GM23248 (cell line): ENCODE data around the gene MORN1. TPM values are rescaled to one million over a fixed set of nuclear protein-coding genes. Genes with fewer than 3 reads are reported as not detected.

Experiments used
- DNase-seq: peaks from one replicate; pipeline ENCODE4 v3.0.0-alpha.2; 2015
- H2AFZ ChIP-seq: fragments of 200-600 bp; sonication (generic); 2 replicates; pipeline ENCODE4 v1.6.1; 2016; ENCODE audit warnings: antibody characterized with exemption
- H3F3A ChIP-seq: fragments of 200-600 bp; sonication (generic); 2 replicates; pipeline ENCODE4 v1.6.1; 2016; ENCODE audit warnings: mild to moderate bottlenecking, antibody characterized with exemption, mixed run types; ENCODE audit not compliant: insufficient read depth
- H3K27ac ChIP-seq: fragments of 200-600 bp; sonication (generic); 2 replicates; pipeline ENCODE4 v1.5.1; 2016; ENCODE audit warnings: mild to moderate bottlenecking
- H3K27me3 ChIP-seq: fragments of 200-600 bp; sonication (generic); replicated peaks from 2 replicates; pipeline ENCODE4 v1.6.1; 2016; ENCODE audit warnings: mild to moderate bottlenecking; ENCODE audit not compliant: insufficient read depth
- H3K36me3 ChIP-seq: fragments of 200-600 bp; sonication (generic); 2 replicates; pipeline ENCODE4 v1.6.1; 2016; ENCODE audit warnings: low read depth, mild to moderate bottlenecking
- H3K4me1 ChIP-seq: fragments of 200-600 bp; sonication (generic); 2 replicates; pipeline ENCODE4 v1.6.1; 2016; ENCODE audit warnings: mild to moderate bottlenecking; ENCODE audit not compliant: insufficient read depth
- H3K4me2 ChIP-seq: fragments of 200-600 bp; sonication (generic); one replicate; pipeline ENCODE4 v1.6.1; 2016; ENCODE audit warnings: mild to moderate bottlenecking; ENCODE audit not compliant: unreplicated experiment
- H3K4me3 ChIP-seq: fragments of 200-600 bp; sonication (generic); 2 replicates; pipeline ENCODE4 v1.5.1; 2016; ENCODE audit warnings: mild to moderate bottlenecking
- H3K79me2 ChIP-seq: fragments of 200-600 bp; sonication (generic); 2 replicates; pipeline ENCODE4 v1.6.1; 2016; ENCODE audit warnings: mild to moderate bottlenecking; ENCODE audit not compliant: insufficient read depth
- H3K9ac ChIP-seq: fragments of 200-600 bp; sonication (generic); 2 replicates; pipeline ENCODE4 v1.6.1; 2016; ENCODE audit warnings: mild to moderate bottlenecking
- H3K9me2 ChIP-seq: fragments of 200-600 bp; sonication (generic); 2 replicates; pipeline ENCODE4 v1.6.1; 2016; ENCODE audit warnings: mixed run types, mild to moderate bottlenecking, moderate library complexity; ENCODE audit not compliant: insufficient read depth
- H3K9me3 ChIP-seq: fragments of 200-600 bp; sonication (generic); one replicate; pipeline ENCODE4 v1.6.1; 2017; ENCODE audit warnings: low read depth
- H4K20me1 ChIP-seq: fragments of 200-600 bp; sonication (generic); 2 replicates; pipeline ENCODE4 v1.6.0; 2016; ENCODE audit not compliant: insufficient read depth
- EZH2 ChIP-seq: fragments of 200-600 bp; sonication (generic); IDR thresholded peaks from 2 replicates; pipeline ENCODE4 v1.6.1; 2018; ENCODE audit warnings: antibody characterized with exemption, mild to moderate bottlenecking; ENCODE audit not compliant: insufficient read depth, poor library complexity, severe bottlenecking
- EZH2phosphoT487 ChIP-seq: fragments of 200-600 bp; sonication (generic); IDR thresholded peaks from 2 replicates; pipeline ENCODE4 v1.6.1; 2018; ENCODE audit warnings: antibody characterized with exemption, moderate library complexity, mild to moderate bottlenecking, low read depth; ENCODE audit not compliant: insufficient read depth
- WGBS, 2 experiments: methylation state at CpG; one replicate each; pipeline ENCODE4 v1.1.6; 2015 to 2017; ENCODE audit warnings: low lambda C conversion rate in 2 of 2, low coverage in 1 of 2; ENCODE audit errors: missing lambda C conversion rate in 2 of 2; 5-methylcytosine and 5-hydroxymethylcytosine counted together
- in situ Hi-C: fragments of 300-500 bp; cut with MboI; formaldehyde crosslinking; loops from 2 replicates; pipeline ENCODE4 v1.15.0; 2020
- polyA plus RNA-seq: library from polyadenylated mRNA; unstranded; fragments of >200 nt; fragmentation: Nextera tagmentation; extraction: Ambion mirVana; gene quantifications from 2 replicates; pipeline ENCODE4 v1.2.1, GENCODE V29; 2016
- total RNA-seq: library from RNA; depleted of rRNA; stranded (reverse); fragments of >200 nt; shearing (Covaris generic); gene quantifications from 2 replicates; pipeline ENCODE4 v1.2.3, GENCODE V29; 2014

MORN1 gene
- total and polyA plus RNA-seq, 2 experiments from 2014 or later = 7.2 to 8.8 TPM

DNA sequence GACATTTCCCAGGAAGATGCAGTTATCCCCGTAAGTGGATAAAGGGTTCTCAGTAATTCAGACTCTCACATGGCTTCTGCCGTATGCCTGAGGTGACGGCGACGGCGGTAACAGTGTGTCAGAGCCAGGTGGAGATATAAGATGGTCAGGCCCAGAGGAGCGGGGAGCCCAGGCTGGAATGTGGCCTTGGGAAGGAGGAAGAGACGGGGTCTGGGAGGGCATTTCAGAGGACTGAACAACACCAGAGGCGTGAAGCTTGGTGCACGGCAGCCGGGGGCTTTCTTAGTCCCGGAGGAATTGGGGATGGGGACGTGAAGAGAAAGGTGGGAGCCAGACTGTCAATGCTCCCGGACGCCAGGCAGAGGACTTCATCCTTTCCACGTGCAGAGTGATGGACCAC is 1.3 kb upstream of the MORN1 start:
- in situ Hi-C loops = no loop called here
- peaks cover 11% of the 10 kb centered on the region for H3K4me1 ChIP-seq
- H3K9me3 ChIP-seq = no peaks in the 10 kb centered on the region
- no peak overlapping the region for H2AFZ ChIP-seq
- peak overlapping the region; percentile 39; the same call in 1 of the 2 replicates for H3K27ac ChIP-seq
- peak overlapping the region; percentile 85 for H3K4me3 ChIP-seq
- H3F3A ChIP-seq = no peaks in the 10 kb centered on the region
- no peaks in the 10 kb centered on the region for H4K20me1 ChIP-seq
- TF ChIP-seq EZH2phosphoT487 (no peak), EZH2 (no peak)
- H3K9me2 ChIP-seq = no peaks in the 10 kb centered on the region
- peak; percentile 35 for DNase-seq
- H3K4me2 ChIP-seq = peak overlapping the region; percentile 98
- WGBS, 2 experiments = 27 to 34% methylated on average over 16 of the region's 16 CpGs
- H3K9ac ChIP-seq = peak overlapping the region; percentile 89
- no peaks in the 10 kb centered on the region for H3K27me3 ChIP-seq
- peaks cover 74% of the 10 kb centered on the region for H3K79me2 ChIP-seq
- peaks cover under 1% of the 10 kb centered on the region; the same call in 1 of the 2 replicates for H3K36me3 ChIP-seq

DNA sequence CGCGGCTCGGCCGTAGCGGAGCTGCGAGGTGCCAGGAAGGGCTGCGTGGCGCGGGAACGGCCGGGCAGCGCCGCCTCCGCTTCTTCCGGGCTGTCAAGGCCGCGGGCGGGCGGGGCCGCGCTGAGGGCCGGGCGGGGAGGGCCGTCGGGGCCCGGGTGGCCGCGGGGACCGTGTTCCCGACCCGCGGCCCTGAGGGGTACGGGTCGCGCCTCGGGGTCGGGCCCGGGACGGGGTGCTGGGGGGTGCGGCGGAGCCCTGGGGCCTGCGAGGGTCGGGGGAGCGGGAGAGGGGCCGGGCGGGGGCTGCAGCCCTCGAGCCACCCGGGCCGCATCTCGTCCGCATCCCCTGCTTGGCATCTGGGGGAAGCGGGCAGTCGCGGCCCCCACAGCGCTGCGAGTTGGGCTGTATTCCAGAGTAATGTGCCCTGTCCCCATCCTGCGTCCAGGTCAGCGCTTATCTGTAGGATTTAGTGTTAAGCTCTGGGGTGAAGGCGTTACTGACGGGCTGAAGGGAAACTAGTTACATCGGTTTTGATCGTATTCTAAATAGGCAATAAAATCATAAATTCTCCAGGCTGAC is 666 bp upstream of the MORN1 start:
- no peak for TF ChIP-seq EZH2phosphoT487
- no peak for TF ChIP-seq EZH2
- in situ Hi-C loops = no loop called here
- H4K20me1 ChIP-seq = no peaks in the 10 kb centered on the region
- H3K9ac ChIP-seq = peak overlapping the region; percentile 89
- peak; percentile 47 for DNase-seq
- H3K4me1 ChIP-seq = peaks cover 11% of the 10 kb centered on the region
- no peaks in the 10 kb centered on the region for H3K9me2 ChIP-seq
- no peaks in the 10 kb centered on the region for H3K27me3 ChIP-seq
- peak overlapping the region; percentile 85 for H3K4me3 ChIP-seq
- peaks cover 67% of the 10 kb centered on the region for H3K79me2 ChIP-seq
- 1% methylated on average over 25 to 31 of the region's 62 CpGs for WGBS, 2 experiments
- peak overlapping the region; percentile 39; the same call in 1 of the 2 replicates for H3K27ac ChIP-seq
- H3K9me3 ChIP-seq = no peaks in the 10 kb centered on the region
- no peaks in the 10 kb centered on the region for H3F3A ChIP-seq
- H3K36me3 ChIP-seq = no peaks in the 10 kb centered on the region; the same call in 1 of the 2 replicates
- peak overlapping the region; percentile 98 for H3K4me2 ChIP-seq
- H2AFZ ChIP-seq = no peak overlapping the region

DNA sequence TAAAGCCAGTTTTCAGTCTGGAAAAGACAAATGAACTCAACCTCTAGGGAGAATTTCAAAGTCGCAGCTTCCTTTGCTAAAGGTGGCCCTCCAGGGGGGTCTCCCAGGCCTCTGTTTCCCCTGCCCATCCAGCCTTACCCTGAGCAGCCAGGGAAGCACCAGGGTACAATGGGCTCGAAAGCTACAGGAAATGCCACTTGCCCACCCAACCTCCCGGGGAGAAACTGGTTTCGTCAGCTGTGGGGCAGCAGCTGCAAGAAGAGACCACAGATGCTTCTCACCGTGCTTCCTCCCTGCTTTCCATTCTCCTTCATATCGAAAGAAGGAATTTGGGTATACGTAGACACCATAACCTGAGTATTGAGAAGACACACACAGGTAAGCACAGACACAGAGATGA is 1.7 kb downstream of the MORN1 start:
- H3K9me2 ChIP-seq = no peaks in the 10 kb centered on the region
- 0 out of 2 replicates have a peak overlapping the region, but pooled peaks have one; percentile 14 for H3K9ac ChIP-seq
- no peaks in the 10 kb centered on the region; the same call in 1 of the 2 replicates for H3K36me3 ChIP-seq
- no peak overlapping the region for H3K4me3 ChIP-seq
- no peaks in the 10 kb centered on the region for H3K27me3 ChIP-seq
- H4K20me1 ChIP-seq = no peaks in the 10 kb centered on the region
- no peak for DNase-seq
- no peaks in the 10 kb centered on the region for H3F3A ChIP-seq
- in situ Hi-C loops = no loop called here
- WGBS, 2 experiments = 91% methylated on average over 7 of the region's 7 CpGs
- H3K9me3 ChIP-seq = no peaks in the 10 kb centered on the region
- H2AFZ ChIP-seq = no peak overlapping the region
- H3K4me1 ChIP-seq = peaks cover 11% of the 10 kb centered on the region
- TF ChIP-seq EZH2phosphoT487 (no peak), EZH2 (no peak)
- no peak overlapping the region for H3K4me2 ChIP-seq
- H3K79me2 ChIP-seq = peaks cover 44% of the 10 kb centered on the region
- no peak overlapping the region for H3K27ac ChIP-seq

DNA sequence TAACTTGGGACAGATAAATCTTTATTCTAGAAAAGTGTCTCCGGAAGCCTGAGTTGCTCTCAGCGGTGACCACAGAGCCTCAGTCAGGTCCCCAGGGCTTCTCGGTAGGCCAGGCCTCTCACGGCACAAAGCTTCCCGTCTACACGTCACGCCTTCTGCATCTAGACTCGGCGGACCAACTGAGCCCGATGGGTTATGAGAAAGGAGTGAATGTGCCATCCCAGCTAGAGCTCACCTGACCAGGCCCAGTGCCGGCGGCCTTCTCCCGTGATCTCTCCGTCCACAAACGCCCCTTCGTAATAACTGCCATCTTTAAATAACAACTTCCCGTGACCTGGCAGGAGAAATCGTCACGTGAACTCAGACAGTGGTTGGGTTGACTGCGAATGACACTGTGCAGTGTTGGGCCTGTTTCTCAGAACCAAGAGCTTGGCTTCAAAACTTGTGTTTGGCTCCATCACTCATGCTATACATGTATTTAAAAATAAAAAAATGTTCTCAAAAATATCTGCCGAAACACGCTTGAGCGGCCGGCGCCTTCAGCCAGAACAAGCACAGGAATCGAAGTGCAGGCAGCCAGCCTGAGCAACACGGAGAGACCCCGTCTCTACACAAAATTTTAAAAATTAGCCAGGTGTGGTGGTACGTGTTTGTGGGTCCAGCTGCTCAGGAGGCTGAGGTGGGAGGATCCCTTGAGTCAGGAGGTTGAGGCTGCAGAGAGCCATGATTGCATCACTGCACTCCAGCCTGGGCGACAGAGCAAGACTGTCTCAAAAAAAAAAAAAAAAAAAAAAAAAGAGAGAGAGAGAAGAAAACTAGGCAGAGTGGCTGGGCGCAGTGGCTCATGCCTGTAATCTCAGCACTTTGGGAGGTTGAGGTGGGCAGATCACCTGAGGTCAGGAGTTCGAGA is 3.1 kb downstream of the MORN1 start:
- no peak overlapping the region for H3K27ac ChIP-seq
- H3K36me3 ChIP-seq = no peaks in the 10 kb centered on the region; the same call in 1 of the 2 replicates
- no peak for TF ChIP-seq EZH2phosphoT487
- no peak for TF ChIP-seq EZH2
- no peaks in the 10 kb centered on the region for H3K9me3 ChIP-seq
- peaks cover 6% of the 10 kb centered on the region for H3K4me1 ChIP-seq
- H3K9me2 ChIP-seq = no peaks in the 10 kb centered on the region
- H3K4me3 ChIP-seq = no peak overlapping the region
- in situ Hi-C loops = no loop called here
- no peak for DNase-seq
- H2AFZ ChIP-seq = no peak overlapping the region
- no peaks in the 10 kb centered on the region for H3F3A ChIP-seq
- WGBS, 2 experiments = 94 to 96% methylated on average over 31 to 32 of the region's 32 CpGs
- no peak overlapping the region for H3K4me2 ChIP-seq
- H3K9ac ChIP-seq = no peak overlapping the region
- no peaks in the 10 kb centered on the region for H4K20me1 ChIP-seq
- H3K27me3 ChIP-seq = no peaks in the 10 kb centered on the region
- H3K79me2 ChIP-seq = peaks cover 30% of the 10 kb centered on the region
